GM12875 (cell line): Measurements from ENCODE around the gene CADM1.

ENCODE experiments used
- H3K4me3 ChIP-seq: one replicate; pipeline ENCODE4 v1.5.1; 2011; ENCODE audit warnings: low read depth, low read length, control low read depth
- TF ChIP-seq, protein P1 (sequence below): IDR thresholded peaks from 2 replicates; pipeline ENCODE4 v1.5.1; 2011; ENCODE audit warnings: low read depth, mild to moderate bottlenecking, control low read depth, inconsistent platforms, low read length, moderate library complexity, borderline replicate concordance; ENCODE audit not compliant: insufficient read depth

Gene CADM1

DNA sequence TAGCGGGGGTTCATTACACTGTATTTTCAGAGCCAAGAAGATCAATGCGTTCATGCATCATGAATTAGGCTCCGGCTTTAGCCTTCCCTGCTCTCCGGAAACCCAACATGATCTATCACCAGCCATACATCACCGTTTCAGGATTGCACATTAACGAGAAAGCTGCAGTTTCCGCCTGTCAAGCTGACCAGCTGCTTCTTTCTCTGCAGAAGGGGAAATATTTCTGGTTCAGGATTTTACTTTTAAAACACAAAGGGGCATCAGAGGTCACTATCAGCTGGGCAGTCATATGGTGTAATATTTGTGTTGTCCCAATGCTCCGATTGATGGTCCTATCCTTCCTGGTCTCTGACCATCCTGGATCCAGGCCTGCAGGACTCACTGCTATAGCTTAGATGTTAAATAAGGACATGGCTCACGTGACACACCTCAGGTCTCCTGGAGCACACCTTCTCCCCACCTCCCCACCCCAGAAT lies 21.4 kb upstream of the CADM1 start:
- H3K4me3 ChIP-seq, result no peak overlapping the region
- TF ChIP-seq, protein P1, sequence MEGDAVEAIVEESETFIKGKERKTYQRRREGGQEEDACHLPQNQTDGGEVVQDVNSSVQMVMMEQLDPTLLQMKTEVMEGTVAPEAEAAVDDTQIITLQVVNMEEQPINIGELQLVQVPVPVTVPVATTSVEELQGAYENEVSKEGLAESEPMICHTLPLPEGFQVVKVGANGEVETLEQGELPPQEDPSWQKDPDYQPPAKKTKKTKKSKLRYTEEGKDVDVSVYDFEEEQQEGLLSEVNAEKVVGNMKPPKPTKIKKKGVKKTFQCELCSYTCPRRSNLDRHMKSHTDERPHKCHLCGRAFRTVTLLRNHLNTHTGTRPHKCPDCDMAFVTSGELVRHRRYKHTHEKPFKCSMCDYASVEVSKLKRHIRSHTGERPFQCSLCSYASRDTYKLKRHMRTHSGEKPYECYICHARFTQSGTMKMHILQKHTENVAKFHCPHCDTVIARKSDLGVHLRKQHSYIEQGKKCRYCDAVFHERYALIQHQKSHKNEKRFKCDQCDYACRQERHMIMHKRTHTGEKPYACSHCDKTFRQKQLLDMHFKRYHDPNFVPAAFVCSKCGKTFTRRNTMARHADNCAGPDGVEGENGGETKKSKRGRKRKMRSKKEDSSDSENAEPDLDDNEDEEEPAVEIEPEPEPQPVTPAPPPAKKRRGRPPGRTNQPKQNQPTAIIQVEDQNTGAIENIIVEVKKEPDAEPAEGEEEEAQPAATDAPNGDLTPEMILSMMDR, result no peak

DNA sequence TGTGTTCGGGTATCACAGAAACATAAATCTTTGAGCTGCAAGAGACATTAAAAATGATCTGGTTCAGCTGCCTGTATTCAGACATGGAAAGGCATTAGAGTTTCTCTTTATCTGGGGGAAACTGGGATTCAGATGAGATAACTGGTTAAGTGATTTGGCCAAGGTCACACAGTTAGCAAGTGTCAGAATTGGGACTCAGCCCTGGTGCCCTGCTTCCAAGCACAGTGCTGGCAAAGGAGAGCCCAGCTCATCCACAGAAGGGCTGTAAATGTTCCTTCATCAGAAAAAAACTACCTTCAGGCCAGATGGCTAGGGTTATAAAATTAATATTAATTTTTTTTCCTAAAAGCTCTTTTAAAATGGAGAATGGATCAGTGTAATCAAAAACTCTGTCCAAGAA lies 20.4 kb upstream of the CADM1 start:
- no peak overlapping the region for H3K4me3 ChIP-seq
- TF ChIP-seq, protein P1, result no peak

DNA sequence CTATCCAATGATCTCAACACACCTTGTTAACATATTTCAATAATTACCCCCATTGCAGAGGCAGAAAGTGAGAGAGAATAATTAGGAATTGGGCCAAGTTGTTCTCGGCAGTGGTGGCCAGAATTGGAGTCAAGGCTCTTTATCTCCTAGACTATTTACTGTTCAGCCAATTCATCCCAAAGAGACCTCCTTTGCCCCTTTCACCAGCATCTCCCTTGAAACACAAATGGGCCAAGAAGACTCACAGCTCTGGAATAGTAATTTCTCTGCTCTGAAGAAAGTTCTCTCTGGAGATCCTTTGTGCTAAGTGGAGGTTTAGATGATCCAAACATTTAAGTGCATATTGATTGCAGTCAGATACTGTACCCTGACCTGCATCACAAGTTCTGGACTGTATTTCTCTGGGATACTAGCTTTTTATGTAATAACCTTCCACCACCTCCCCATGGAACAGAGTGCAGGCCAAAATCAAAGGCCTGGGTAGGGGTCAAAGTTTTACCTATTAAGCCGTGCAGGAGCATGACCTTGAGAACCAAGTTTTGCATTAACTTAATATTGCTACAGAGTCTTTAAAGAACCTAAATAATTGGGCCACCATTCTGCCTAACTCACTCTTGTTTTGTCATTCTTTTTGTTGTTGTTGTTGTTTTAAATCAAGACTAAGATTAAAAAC lies 19.6 kb upstream of the CADM1 start:
- TF ChIP-seq, protein P1, result no peak
- H3K4me3 ChIP-seq, result no peak overlapping the region

DNA sequence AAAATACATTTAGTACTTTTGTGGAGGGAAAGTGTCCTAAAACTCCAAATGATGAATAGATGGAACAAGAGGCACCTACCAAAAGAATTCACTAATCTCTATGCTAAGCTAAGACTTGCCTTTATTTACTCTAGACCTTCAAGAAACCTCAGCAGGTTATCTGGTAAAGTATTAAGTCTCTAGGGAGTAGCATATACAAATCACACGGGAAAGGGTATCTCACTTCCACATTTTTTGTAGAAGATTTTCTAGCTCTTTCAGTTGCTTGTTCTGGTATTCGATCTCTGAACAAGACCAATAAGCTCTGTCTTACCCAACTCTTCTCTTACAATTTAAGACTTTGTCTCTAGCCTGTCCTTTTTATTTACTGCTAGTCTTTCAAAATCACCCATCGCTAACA lies 18.1 kb upstream of the CADM1 start:
- H3K4me3 ChIP-seq, result no peak overlapping the region
- TF ChIP-seq, protein P1, result no peak

DNA sequence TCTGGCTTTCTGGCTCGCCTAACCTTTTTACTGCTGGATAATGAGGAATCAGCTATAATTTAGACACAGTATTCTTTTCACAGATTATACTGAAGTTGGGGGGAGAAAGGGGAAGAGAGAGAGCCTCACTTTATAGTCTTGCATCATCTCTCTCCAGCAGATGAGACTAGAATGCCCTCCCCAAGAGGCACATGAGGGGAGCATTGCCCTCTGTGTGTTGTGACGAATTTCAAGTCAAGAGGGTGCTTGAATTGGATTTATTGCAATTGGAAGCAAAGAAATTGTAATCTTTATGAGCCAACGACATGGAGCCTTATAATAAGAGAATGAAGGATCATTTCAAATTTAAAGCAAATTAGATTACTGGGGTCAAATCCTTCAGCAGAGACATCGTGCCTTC lies 17.6 kb upstream of the CADM1 start:
- no peak overlapping the region for H3K4me3 ChIP-seq

DNA sequence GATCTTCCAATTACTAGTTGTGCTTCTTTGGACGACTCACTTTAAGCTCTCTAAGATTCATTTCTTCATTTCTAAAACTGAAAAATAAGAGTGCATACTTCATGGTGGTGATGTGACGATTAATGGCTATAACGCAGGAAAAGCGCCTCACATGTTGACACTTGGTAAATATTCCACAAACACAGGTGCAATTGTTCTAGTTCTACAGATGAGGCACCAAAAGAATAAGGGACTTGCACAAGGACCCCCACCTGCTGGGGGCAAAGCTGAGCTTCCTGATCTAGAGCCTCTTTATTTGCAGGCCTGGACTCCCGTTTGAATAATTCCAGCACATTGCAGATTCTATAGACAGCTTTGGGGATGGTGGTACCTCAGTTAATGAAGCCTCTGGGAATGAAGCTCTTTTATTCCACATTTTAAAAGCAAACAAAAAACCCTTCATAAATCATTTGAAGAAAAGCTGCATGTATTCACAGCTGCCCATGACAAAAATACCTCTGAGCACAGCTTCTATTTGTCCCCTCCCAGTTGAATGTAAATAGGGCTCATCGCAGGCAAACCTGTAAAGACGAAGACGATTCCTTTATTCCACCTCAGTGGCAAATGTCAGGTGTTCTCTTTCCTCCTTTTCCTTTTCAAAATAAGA lies 14.9 kb upstream of the CADM1 start:
- TF ChIP-seq, protein P1, result no peak
- H3K4me3 ChIP-seq, result no peak overlapping the region

More for the DNA sequence above, 17.6 kb upstream of the CADM1 start:
- TF ChIP-seq, protein P1, result no peak

DNA sequence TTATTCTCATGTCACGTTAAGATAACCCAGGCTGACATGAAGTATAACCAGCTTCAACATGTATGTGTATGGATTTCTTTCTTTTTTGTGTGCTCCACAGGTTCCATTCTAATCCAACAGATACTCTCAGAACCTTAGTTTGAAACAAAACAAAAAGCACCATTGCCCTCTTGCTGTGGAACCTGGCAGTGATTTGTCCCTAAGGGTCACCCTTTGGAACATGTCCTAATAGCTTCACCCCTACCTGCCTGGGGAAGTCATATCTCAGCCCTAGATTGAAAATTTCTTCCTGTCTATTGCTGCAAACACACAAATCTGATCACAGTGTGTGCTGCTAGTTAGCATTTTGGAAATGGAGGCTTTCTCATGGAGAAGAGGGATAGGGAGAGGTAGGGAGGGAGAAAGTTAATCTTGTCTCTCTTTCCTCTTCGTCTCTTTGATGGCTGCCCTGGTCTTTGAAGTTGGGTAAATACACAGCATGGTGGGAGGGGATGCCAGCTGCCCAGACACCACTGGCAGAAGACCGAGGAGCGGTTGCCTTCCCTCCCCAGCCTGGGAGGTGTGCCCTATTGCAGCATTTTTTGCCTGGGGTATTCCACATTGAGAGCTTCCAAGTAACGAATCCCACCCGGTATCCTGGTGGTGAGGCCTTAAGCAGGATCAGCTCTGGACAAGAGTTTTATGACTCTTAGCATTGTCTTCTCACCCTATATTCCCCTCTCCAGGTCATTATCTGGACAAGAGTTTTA lies 11.6 kb upstream of the CADM1 start:
- TF ChIP-seq, protein P1, result no peak

More for the DNA sequence above, 11.6 kb upstream of the CADM1 start:
- no peak overlapping the region for H3K4me3 ChIP-seq
